SH-SY5Y (cell line): ENCODE results near the gene INAFM2.

Experiments
- GATA2 ChIP-seq: IDR thresholded peaks from 2 replicates; pipeline ENCODE4 v1.6.1; 2011; ENCODE audit warnings: mild to moderate bottlenecking, low read depth, low read length
- GATA3 ChIP-seq: IDR thresholded peaks from 2 replicates; pipeline ENCODE4 v1.6.1; 2011; ENCODE audit warnings: low read depth, mild to moderate bottlenecking, low read length, moderate library complexity

GRCh38 chr15:40331637-40332036, 8.1 kb downstream of the INAFM2 start:
- TF ChIP-seq GATA2: no peak
- TF ChIP-seq GATA3: no peak
